GM21786 (cell line): ENCODE data around the gene DYNLT2.

Source experiments
- ATAC-seq: cut with Tn5 transposase; IDR thresholded peaks from one replicate; pipeline ENCODE4 v1.9.1; 2021; ENCODE audit not compliant: unreplicated experiment

The DYNLT2 gene, protein sequence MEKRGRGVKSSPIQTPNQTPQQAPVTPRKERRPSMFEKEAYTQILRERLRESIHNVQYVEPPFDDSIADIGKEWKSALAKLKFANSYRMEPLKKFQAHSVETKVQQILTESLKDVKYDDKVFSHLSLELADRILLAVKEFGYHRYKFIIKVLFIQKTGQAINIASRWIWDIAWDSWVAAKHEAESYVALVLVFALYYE

DNA sequence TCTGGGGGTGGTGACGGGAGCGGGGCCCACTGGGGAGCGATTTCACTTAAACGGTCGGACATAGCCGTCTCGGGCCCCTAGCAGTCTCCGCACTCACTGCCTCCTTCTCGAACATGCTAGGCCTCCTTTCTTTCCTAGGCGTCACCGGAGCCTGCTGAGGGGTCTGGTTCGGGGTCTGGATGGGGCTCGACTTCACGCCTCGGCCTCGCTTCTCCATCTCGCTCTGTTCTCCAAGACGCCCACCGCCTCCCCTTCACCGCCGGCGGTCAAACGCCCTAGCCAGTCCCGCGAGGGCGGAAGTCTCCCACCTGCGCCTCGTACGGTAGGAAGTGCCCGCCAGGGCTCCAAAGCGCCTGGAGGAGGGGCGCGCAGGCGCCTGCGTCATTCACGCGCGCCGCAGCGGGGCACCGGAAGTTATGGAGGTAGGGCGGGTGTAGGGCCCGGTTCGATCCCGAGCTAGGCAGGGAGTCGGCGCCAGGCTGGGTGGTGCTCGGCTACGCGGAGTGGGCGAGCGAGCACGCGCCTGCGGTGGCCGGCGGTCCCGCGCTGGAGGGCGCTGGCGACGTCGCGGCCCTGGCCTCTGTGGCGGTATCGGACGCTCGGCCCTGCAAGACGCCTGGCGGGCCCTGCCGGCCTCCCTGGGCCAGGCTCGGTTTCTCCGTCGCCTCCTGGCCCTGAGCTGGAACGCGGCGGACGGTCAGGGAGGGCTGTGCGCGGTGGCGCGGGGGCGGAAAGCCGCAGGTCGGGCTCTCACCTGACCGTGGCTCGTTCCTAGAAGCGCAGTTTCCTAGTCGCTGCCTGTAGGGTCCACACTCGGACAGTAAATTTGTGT is at the start of gene DYNLT2, which contains the start of gene ERMARD:
DYNLT2 (minus strand) TSS at position 331 of the 832 bp plus-strand sequence; CDS start at position 217, 114 bp downstream.
ERMARD (plus strand) TSS at position 381 of the 832 bp plus-strand sequence; CDS start at position 417, 36 bp downstream.
- peak; percentile 96 for ATAC-seq

DNA sequence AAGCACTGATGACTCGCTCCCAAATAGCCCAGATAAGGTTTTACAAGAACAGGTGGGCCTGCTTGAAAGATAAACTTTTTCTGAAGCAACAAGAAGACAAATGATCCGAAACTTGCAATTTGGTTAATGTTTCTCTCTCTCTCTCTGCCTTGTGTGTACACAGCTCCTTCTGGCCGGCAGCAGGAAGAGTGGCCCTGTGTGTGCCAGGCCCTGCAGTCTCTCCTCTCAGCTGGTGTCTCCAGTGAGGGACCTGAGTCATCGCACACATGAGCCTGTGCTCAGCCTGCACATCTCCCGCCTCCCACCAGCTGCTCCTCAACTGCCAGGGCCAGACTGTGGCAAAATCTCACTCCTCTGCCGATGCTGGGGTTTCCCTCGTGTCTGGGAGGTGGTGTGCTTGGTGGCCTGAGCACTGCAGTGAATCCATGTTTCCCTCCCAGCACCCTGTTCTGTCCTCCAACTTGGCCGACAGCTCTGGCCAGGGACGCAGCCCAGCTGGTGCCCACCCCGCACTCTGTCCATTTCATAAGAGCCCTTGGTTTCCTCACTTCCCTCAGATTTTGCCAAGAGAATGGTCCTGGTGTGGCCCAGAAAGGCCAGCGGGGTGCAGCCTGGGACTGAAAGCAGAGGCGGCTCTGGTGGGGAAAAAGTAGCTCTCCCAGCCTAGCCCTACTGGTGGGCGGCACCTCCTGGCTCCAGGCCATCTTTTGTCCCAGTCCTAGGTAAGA is 49.5 kb upstream of the DYNLT2 start:
- ATAC-seq = peak; percentile 53

DNA sequence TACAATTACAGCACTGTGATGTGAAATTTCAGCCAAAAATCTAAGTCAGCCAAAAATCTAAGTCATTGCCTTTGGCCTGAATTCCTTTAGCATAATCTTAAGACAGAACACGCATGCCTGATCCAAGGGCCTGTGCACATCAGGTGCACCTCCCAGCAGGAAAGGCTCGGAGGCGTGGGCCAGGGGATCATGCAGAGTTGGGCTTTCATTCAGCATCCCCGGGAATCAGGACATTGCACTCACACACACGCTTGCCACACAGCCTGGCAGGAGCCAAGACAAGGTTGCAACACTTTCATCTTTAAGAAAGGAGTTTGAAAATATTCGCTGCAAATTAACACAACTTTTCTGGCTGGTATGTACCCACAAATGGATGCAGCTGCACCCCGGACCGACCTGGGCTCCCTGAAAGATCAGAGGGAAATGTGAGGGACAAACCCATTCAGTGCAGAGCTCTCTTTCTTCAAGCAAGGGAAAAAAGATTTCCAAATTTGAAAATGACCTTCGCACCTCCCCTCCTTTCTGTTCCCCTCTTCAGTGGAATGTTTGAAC is 48.8 kb upstream of the DYNLT2 start:
- ATAC-seq = no peak

DNA sequence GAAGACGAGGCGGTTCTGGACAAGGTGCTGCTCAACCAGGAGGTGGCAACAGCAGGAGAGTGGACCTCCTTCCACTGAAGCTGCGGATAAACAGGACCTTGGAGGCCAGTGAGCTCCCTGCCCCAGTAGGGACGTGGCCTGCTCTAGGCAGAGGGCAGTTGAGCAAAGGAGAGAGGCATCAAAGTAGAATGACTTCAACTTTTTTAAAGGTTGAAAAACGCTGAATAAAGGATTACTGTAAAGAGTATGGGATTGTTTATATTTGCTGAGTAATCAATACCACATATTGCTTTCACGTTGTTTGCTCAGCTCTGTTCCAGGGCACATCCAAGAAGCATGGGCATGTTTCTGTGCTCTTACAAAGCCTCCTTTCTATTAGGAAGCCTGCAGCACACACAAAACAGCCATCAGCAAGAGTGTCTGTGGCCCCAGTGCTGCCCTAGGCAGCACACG is 48.1 kb upstream of the DYNLT2 start:
- no peak for ATAC-seq

DNA sequence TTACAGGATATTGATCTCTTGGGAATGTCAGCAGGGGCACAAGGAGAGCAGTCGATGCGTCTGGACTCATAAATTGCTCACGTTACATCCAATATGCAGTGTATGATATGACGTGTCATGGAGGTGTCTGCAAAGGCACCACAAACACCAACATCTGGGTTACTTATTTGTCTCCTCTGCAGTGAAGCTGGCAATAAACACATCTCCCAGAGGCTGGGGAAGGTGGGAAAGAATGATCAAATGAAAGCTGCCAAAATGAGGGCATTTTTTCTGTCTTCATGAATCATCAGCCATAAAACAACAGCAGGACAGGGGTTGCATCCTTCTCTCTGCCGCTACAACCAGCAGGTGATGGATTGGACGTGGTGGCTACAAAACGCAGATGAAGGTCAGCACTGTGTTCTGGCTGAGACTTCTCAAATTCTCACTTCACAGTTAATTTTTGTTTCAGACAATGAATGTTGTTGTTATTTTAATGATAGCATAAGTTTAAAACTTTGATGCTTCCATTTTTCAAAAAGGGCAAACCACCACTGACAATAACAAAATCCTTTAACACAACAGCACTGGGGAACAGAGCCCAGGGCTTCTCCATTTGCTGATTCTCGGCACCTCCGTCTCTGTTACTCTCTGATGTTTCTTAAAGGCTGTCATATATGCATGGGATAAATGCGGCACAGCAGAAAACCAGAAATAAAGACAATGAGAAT is 47.5 kb upstream of the DYNLT2 start:
- no peak for ATAC-seq

DNA sequence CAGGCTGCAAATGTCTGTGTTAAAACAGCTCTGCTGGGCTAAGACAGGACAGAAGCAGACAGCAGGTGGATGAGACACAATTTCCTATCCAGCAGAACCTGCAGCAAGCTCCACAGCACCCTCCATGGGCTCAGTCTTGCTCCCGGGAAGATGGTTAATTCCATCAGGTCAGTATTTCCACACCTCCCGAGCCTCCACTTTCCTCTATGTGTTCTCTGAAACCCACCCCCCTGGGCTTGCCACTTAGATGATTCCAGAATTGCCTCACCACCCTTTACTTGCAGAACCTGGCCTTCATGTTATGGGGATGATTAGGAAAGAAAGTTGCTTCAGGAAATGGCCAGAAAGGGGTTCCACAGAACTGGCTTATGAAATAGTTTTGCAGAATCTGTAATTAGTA is 43.8 kb upstream of the DYNLT2 start:
- ATAC-seq = no peak

DNA sequence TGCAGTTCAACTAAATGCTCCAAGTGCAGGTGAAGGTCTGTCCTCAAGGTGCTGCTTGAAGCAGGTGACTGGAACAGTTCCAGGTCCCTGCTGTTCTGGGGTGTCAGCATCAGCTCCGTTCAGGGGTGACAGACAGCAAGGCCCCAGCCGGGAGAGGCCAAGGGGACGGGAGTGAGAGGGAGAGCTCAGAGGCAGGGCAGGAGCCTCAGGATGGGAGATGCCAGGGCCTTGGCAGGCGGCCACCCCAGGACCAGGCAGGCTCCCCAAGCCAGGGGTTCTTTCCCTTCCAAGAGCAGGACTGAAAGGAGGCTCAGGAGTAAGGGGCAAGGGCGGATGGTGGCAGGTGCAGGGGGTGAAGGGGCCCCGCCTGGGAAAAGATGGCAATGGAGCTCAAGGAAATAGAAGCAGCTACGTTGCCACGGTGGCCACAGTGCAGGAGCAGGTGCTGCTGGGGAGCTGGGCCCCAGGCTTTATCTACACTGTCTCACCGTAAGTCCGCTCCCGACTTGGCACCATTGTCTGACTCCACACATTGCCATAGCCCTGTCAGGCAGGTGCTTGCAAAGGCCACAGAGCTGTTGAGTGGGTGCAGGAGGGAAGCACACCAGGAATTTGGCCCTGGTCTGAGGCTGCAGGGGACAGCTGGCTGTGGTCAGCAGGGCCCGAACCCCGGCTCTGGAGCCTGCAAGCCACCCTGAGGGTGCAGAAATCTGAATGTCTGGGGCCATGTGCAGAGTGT is 43.1 kb upstream of the DYNLT2 start:
- no peak for ATAC-seq

DNA sequence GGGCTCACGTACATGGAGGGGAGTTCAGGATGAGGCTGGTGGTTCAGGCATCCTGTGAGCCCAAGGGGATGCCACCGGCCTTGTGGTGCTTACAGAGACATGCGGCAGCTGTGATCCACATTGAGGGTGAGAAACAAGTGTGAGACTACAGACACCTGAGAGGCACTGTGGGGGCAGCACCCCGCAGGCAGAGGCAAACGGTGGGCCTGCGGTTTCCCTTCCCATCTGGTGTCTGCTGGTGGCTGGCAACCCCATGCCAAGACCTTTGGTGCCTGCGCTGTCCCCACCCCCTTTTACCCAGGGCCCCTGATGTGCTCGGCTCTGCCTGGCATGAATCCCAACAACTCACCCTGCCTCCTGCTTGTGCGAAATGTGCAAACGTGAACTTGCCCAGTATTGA is 42.0 kb upstream of the DYNLT2 start:
- no peak for ATAC-seq

DNA sequence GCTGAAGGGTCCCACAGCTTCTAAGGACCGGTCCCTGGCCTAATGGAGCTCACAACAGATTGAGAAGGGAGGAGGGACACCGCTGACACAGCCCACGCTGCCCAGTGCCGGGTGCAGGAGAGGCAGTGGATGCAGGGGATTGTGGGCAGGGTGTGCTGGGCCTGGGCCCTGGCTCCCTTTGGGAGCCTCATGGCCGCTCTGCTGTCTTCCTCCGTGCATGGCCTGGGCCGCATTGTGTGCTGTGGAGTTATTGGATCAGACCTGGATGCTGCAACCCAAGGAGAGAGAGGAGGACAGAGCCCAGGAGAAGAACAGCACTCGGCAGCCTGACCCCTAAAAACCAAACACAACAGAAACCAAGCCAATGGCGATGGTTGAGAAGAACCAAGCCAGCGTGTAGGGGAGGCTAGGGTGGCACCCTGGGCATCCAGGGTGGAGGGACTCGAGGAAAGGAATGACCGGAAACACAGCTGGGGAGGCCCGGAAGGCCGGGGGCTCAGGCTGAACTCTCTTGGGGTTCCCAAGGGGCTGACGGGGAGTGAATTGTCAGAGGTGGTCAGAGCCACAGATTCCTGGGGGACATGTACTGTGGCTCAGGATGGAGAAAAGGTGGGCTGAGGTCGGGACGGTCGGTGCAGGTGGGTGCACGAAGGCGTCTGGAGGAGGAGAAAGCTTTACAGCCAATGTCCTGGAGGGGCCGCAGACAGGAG is 41.1 kb upstream of the DYNLT2 start:
- ATAC-seq = no peak

DNA sequence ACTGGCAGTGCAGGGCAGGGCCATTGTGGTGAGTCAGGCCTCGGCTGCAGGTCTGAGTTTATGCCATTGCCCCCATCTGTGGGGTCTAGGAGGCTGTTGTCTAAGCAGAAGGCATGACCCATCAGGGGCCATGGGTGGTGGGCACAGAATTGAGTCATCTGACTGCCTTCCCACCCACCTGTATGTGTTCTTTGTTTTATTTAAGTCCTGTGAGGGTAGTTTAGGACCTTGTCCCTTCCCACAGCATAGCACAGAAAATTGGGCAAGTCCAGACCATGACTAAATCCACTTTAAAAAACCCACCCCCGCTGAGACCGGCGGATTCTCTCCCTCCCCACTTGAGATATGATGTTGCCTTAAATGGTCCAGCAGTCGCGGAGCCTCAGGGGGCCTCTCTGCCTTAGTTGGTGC is 40.4 kb upstream of the DYNLT2 start:
- ATAC-seq = no peak

DNA sequence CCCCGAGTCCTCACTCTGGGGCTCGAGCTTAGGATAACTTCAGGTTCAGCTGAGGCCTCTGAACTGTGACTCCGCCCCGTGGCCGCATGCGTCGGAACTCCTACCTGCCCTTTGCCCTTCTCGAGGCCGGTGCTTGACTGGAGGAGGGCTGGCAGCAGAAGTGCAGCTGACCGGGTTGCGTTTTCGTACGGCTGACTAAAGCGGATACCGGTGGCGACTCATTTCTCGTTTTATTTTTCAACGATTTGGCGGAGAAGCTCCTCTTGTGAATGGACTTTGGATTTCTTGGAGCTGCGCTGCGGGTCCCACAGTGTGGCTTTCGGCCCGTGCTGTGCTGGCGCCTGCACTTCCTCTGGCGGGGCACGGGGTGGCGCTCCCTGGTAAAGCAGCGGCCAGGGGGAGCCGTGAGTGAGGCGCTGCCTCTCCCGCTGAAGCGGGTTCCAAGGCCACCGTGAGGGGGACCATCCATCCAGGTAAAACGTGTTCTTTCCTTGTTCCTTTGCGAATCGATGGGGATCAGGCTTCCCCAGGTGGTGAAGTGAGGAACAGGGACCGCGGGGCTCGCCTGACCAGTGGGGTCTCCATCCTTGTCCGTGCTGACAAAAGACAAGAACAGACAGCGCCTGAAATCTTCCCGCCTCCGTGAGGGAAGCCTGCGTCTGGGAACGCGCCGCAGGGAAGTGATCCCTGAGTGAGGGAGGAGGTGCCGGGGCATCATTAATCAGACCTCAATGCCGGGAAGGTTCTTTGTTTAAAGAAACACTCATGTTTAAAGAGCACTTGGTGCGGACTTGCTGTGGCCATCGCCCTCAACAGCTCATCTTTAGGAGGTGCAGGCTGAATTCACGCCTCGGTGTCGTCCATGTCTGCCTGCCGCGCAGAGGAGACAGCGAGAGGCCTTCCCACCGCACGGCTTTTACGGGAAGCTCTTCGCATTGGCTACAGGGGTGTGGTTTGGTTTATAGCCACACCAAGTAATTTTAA is 38.9 kb upstream of the DYNLT2 start:
- ATAC-seq = peak; percentile 93

DNA sequence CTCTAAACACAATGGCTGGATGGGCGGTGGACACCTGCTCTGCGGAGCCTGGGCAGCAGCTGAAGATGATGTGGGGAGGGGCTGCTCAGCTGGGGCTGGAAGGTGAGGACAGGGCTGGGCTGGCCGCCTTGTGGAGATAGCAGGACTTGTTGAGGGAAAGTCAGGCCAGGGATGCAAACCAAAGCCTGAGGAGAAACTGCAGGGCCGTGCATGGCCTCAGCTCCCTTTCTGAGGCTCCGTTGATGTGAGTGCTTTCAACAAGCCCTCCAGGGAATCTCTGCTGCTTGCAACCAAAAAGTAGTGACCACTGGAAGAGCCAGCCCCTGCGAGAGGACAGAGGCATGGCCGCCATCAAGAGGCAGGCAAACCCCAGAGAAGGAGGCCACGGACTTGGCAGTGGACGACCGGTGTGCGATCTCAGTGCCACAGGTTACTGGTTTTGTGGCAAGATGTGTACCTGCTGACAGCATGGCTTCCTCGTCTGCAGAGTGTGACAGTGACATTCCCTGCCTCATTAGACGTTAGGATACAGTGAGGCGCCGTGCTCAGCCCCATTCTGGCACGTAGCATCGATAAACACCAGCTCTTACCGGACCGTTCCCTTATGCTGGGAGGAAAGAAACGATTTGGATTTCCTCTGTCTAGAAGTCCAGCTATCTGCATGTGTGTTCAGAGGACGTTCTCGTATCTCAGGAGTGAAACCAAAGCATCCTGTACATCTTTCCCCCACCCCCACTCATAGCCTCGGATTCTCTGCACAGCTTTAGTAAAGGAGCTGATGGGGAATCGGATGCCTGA is 38.0 kb upstream of the DYNLT2 start:
- no peak for ATAC-seq

DNA sequence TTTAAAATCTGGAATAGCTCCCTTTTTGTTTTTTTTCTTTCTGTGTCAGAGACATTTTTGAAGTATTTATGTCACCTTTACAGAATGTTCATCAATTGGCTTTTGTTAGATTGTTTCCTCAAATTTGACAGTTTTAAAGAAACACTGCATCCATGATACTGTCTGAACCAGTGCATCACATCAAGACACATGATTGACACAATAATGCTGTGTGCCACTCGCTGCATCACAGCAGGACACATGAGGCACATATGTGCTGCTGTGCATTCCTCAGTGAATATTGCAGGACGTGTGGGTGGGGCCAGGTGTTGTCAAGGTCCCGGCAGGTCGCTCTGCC is 37.4 kb upstream of the DYNLT2 start:
- ATAC-seq = no peak

DNA sequence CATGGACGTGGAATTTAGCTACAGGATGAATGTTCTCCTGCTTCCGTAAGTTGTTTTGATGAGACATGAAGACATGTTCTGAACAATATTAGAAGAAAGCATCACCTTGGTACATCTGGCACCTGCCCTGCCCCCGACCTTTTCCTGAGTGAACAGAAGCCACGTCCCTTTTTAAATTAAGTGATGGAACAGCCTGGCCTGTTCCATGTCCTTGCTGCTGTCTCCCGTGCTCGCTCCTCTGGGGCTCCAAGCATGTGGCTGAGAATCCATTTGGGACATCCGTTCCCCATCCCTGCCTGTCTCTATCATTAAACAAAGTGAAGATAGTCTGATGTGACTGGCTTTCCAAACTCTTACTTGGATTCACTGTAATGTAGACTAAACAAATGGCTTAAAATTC is 36.4 kb upstream of the DYNLT2 start:
- ATAC-seq = no peak

DNA sequence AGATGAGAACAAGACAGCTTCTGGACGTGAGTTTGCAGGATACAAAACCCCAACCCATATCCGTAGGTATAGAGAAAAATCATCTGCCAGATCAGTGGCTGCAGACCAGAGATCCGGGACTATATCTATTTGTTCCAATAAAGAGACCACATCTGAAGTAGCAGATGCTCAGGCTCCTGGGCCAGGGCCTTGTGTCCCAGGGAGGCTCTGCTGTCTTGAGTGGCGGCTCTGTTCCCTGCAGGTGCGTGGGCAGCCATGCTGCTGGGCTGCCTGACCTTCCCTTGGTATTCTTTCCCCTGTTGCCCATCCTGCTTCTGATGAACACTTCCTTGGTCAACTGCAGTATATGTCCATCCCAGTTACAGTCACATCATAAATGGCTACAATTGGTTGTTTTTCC is 35.0 kb upstream of the DYNLT2 start:
- ATAC-seq = no peak

DNA sequence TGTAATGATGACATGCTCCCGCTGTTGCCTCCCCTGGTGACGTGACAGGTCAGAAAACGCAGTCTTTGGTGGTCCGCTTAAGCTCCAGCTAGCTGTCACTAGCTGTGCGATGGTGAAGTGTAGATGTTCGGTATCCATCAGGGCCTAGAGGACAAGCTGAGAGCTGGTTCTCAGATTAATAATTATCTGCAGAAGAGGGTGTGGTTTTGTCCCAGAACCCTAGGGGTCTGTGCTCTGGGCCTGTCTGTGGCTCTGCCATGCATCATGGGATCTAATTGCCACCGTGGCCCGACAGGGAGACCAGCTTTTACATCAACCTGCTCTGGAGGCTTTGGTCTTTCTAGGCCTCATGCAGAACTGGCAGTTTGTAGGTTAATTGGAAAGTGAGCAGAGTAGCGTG is 34.2 kb upstream of the DYNLT2 start:
- no peak for ATAC-seq

DNA sequence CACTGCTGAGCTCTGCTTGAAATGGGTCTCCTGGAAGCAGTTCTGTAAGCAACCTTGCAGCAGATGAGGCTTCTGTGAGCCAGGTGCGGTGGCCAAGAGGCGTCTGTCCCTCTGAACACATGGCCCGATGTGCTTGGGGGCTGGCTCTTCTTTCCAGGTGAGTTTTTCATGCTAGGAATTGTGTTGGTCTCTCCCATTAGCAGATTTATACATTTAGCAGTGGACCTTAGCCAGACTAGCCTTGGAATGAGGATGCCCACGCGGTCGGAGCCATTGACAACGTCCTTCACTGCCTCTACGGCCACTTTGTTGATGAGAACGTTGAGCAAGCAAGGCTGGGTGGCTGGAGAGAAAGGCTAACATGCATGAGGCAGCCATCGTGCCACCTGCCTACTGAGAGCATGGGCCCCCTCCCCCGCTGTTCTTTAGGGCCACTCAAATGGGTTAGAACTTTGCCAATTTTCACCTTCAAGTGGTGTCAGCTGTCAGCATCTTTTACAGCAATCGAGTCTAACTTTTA is 33.5 kb upstream of the DYNLT2 start:
- ATAC-seq = no peak
